ENCODE data around the gene CFAP299. TPM values are rescaled to one million over a fixed set of nuclear protein-coding genes. Genes with fewer than 3 reads are reported as not detected.
A peak's percentile ranks its signal among the peaks of the same experiment; 100 is the strongest.

CFAP299 gene
- polyA plus RNA-seq, 4 donors = 0.38 to 0.76 (median 0.55) TPM

- no peak for DNase-seq (ENCODE audit: low read depth in 4 of 4, low spot score in 2 of 4)
Measured at GRCh38 chr4:80495865-80496264, 160.3 kb downstream of the CFAP299 start.

- no peak for DNase-seq (ENCODE audit: low read depth in 4 of 4, low spot score in 2 of 4)
Measured at GRCh38 chr4:80498725-80499124, 163.2 kb downstream of the CFAP299 start.

GRCh38 chr4:80500613-80501012 is 165.1 kb downstream of the CFAP299 start:
- DNase-seq (ENCODE audit: low read depth in 4 of 4, low spot score in 2 of 4) = no peak

- no peak for DNase-seq (ENCODE audit: low read depth in 4 of 4, low spot score in 2 of 4)
Measured at GRCh38 chr4:80507077-80507476, 171.5 kb downstream of the CFAP299 start.

- DNase-seq (ENCODE audit: low read depth in 4 of 4, low spot score in 2 of 4) = no peak
Measured at GRCh38 chr4:80507507-80507906, 172.0 kb downstream of the CFAP299 start.

- no peak for DNase-seq (ENCODE audit: low read depth in 4 of 4, low spot score in 2 of 4)
Measured at GRCh38 chr4:80515496-80515895, 180.0 kb downstream of the CFAP299 start.

GRCh38 chr4:80521438-80521837 is 185.9 kb downstream of the CFAP299 start:
- DNase-seq (ENCODE audit: low read depth in 4 of 4, low spot score in 2 of 4) = no peak

- DNase-seq (ENCODE audit: low read depth in 4 of 4, low spot score in 2 of 4) = no peak
Measured at GRCh38 chr4:80526697-80527096, 191.2 kb downstream of the CFAP299 start.

- no peak for DNase-seq (ENCODE audit: low read depth in 4 of 4, low spot score in 2 of 4)
Measured at GRCh38 chr4:80529026-80529425, 193.5 kb downstream of the CFAP299 start.

- peak in 1 of 4 donors; percentile 2 for DNase-seq (ENCODE audit: low read depth in 4 of 4, low spot score in 2 of 4)
Measured at GRCh38 chr4:80532674-80533333, 197.3 kb downstream of the CFAP299 start.

- DNase-seq (ENCODE audit: low read depth in 4 of 4, low spot score in 2 of 4) = no peak
Measured at GRCh38 chr4:80535551-80535950, 200.0 kb downstream of the CFAP299 start.

GRCh38 chr4:80538276-80538926 is 202.9 kb downstream of the CFAP299 start:
- DNase-seq (ENCODE audit: low read depth in 4 of 4, low spot score in 2 of 4) = no peak

GRCh38 chr4:80539190-80539589 is 203.7 kb downstream of the CFAP299 start:
- DNase-seq (ENCODE audit: low read depth in 4 of 4, low spot score in 2 of 4) = no peak

GRCh38 chr4:80540349-80540748 is 204.8 kb downstream of the CFAP299 start:
- no peak for DNase-seq (ENCODE audit: low read depth in 4 of 4, low spot score in 2 of 4)

- DNase-seq (ENCODE audit: low read depth in 4 of 4, low spot score in 2 of 4) = no peak
Measured at GRCh38 chr4:80540785-80541469, 205.4 kb downstream of the CFAP299 start.

GRCh38 chr4:80542747-80543146 is 207.2 kb downstream of the CFAP299 start:
- DNase-seq (ENCODE audit: low read depth in 4 of 4, low spot score in 2 of 4) = no peak

- no peak for DNase-seq (ENCODE audit: low read depth in 4 of 4, low spot score in 2 of 4)
Measured at GRCh38 chr4:80560337-80560736, 224.8 kb downstream of the CFAP299 start.

GRCh38 chr4:80566203-80566872 is 230.8 kb downstream of the CFAP299 start:
- no peak for DNase-seq (ENCODE audit: low read depth in 4 of 4, low spot score in 2 of 4)

GRCh38 chr4:80568891-80569290 is 233.4 kb downstream of the CFAP299 start:
- DNase-seq (ENCODE audit: low read depth in 4 of 4, low spot score in 2 of 4) = no peak

GRCh38 chr4:80576796-80577195 is 241.3 kb downstream of the CFAP299 start:
- DNase-seq (ENCODE audit: low read depth in 4 of 4, low spot score in 2 of 4) = no peak

- no peak for DNase-seq (ENCODE audit: low read depth in 4 of 4, low spot score in 2 of 4)
Measured at GRCh38 chr4:80578001-80578400, 242.5 kb downstream of the CFAP299 start.

All from left renal cortex interstitium (tissue), 4 donors.